Measurements from ENCODE around the gene ZNF385B. TPM values are rescaled to one million over a fixed set of nuclear protein-coding genes. Genes with fewer than 3 reads are reported as not detected.

ZNF385B gene
- polyA plus RNA-seq, 1 donor from 2014 or later: 0.31 TPM

DNA sequence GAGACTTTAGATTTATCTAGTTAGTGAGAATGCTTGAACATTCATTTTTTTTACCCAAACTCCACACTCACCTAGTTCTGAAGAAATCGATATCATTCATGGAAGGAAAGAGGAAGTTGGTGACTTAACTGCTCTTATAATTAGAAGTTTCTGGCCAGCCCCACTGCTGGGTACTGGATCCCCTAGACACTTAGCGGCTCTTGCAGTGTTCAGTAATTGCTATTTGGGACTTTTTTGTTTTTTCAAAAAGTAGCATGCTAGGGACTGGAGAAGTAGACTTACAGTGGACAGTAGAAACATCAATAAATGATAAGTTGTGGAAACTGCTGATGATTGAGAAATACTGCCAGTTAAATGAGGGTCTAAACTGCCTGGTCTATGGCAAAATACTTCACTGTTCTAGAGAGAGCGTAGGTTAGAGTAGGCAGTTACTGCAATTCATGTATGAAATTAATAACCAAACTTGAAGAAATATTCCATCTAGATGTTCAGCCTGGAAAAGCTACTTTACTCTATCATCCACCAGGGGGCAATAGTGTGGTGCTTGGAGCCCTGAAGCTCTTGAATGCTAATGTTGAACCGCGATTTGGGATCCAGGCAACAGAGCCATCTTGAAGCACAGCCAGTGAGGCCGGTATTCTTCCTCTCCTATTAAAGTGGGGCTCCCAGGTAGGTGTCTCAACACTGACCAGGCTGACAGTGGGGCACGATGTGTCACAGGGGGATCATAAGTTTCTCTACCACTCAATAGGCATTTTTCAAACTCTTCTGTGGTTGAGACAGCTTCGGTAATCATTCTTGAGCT, 450.7 kb downstream of the ZNF385B start:
- H3K9me3 ChIP-seq (ENCODE audit: low read length): no peaks in the 10 kb centered on the region
- no peak overlapping the region for H3K4me2 ChIP-seq (ENCODE audit: low read length)
- H3K4me3 ChIP-seq (ENCODE audit: low read length): no peak overlapping the region
- H3K9me2 ChIP-seq (ENCODE audit: insufficient read depth, low read length): no peaks in the 10 kb centered on the region
- no peak overlapping the region for H2AFZ ChIP-seq (ENCODE audit: low read depth, low read length)
- no peak overlapping the region for H3K27ac ChIP-seq (ENCODE audit: low read length)
- H3K9ac ChIP-seq (ENCODE audit: low read length): no peak overlapping the region
- H3F3A ChIP-seq (ENCODE audit: insufficient read depth, low read length, poor library complexity, severe bottlenecking): no peaks in the 10 kb centered on the region
- H3K36me3 ChIP-seq (ENCODE audit: insufficient read depth, low read length): no peaks in the 10 kb centered on the region
- H3K79me2 ChIP-seq (replicated peaks; ENCODE audit: insufficient read depth, low read length): no peaks in the 10 kb centered on the region
- H3K27me3 ChIP-seq (ENCODE audit: insufficient read depth, low read depth, low read length): no peaks in the 10 kb centered on the region
- H4K20me1 ChIP-seq (ENCODE audit: insufficient read depth): no peaks in the 10 kb centered on the region
- peak; percentile 76 for TF ChIP-seq SMC3 (conservative IDR thresholded peaks at IDR 0.05; ENCODE audit: poor library complexity)
- TF ChIP-seq, protein P1, sequence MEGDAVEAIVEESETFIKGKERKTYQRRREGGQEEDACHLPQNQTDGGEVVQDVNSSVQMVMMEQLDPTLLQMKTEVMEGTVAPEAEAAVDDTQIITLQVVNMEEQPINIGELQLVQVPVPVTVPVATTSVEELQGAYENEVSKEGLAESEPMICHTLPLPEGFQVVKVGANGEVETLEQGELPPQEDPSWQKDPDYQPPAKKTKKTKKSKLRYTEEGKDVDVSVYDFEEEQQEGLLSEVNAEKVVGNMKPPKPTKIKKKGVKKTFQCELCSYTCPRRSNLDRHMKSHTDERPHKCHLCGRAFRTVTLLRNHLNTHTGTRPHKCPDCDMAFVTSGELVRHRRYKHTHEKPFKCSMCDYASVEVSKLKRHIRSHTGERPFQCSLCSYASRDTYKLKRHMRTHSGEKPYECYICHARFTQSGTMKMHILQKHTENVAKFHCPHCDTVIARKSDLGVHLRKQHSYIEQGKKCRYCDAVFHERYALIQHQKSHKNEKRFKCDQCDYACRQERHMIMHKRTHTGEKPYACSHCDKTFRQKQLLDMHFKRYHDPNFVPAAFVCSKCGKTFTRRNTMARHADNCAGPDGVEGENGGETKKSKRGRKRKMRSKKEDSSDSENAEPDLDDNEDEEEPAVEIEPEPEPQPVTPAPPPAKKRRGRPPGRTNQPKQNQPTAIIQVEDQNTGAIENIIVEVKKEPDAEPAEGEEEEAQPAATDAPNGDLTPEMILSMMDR (IDR thresholded peaks at IDR 0.05; ENCODE audit: poor library complexity, severe bottlenecking): peak; percentile 73
- no peak for TF ChIP-seq EZH2 (IDR thresholded peaks at IDR 0.05; ENCODE audit: borderline replicate concordance, insufficient read depth, low read length, poor library complexity, severe bottlenecking)
- peak; percentile 70 for TF ChIP-seq RAD21 (conservative IDR thresholded peaks at IDR 0.05)
- no peak for TF ChIP-seq REST (IDR thresholded peaks at IDR 0.05; ENCODE audit: borderline replicate concordance)

DNA sequence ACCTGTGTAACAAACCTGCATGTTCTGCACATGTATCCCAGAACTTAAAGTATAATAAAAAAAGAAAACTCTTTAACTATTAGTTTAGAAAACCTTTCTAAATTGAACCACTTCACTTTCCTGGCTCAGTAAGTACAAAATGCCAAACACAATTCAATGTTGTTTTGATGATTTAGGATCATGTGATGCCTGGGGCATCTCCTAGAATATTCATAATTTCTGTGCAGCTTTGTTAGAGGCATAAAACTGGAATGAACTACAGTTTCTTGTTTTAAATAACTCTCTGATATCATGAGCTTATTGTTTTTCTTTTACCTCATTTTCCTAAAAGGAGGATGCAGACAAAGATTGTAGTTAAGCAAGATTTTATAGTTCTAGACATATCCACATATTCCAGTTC, 457.8 kb downstream of the ZNF385B start:
- TF ChIP-seq TAF1 (IDR thresholded peaks at IDR 0.05; ENCODE audit: low read depth) (no peak), RAD21 (conservative IDR thresholded peaks at IDR 0.05) (no peak), MXI1 (conservative IDR thresholded peaks at IDR 0.05; ENCODE audit: poor library complexity, severe bottlenecking) (no peak), SMC3 (conservative IDR thresholded peaks at IDR 0.05; ENCODE audit: poor library complexity) (no peak), POLR2AphosphoS5 (IDR thresholded peaks at IDR 0.05) (no peak), EP300 (conservative IDR thresholded peaks at IDR 0.05; ENCODE audit: poor library complexity, severe bottlenecking) (no peak), REST (IDR thresholded peaks at IDR 0.05; ENCODE audit: borderline replicate concordance) (no peak), EZH2 (IDR thresholded peaks at IDR 0.05; ENCODE audit: borderline replicate concordance, insufficient read depth, low read length, poor library complexity, severe bottlenecking) (no peak)
- TF ChIP-seq, protein P1 (IDR thresholded peaks at IDR 0.05; ENCODE audit: poor library complexity, severe bottlenecking): no peak

More for the DNA sequence above, 457.8 kb downstream of the ZNF385B start:
- Histone ChIP-seq H2AFZ (ENCODE audit: low read depth, low read length) (no peak overlapping the region), H3K9ac (ENCODE audit: low read length) (no peak overlapping the region), H3F3A (ENCODE audit: insufficient read depth, low read length, poor library complexity, severe bottlenecking) (no peaks in the 10 kb centered on the region), H4K20me1 (ENCODE audit: insufficient read depth) (no peaks in the 10 kb centered on the region), H3K9me3 (ENCODE audit: low read length) (no peaks in the 10 kb centered on the region), H3K4me3 (ENCODE audit: low read length) (no peak overlapping the region), H3K27me3 (ENCODE audit: insufficient read depth, low read depth, low read length) (no peaks in the 10 kb centered on the region), H3K27ac (ENCODE audit: low read length) (no peak overlapping the region), H3K79me2 (replicated peaks; ENCODE audit: insufficient read depth, low read length) (no peaks in the 10 kb centered on the region), H3K9me2 (ENCODE audit: insufficient read depth, low read length) (no peaks in the 10 kb centered on the region), H3K36me3 (ENCODE audit: insufficient read depth, low read length) (no peaks in the 10 kb centered on the region), H3K4me2 (ENCODE audit: low read length) (no peak overlapping the region)

All from neural cell (in vitro differentiated cells).